Caco-2 (cell line): Measurements from ENCODE around the gene TSHZ2. TPM values are rescaled to one million over a fixed set of nuclear protein-coding genes. Genes with fewer than 3 reads are reported as not detected.

Source experiments
- BruUV-seq: library from RNA; stranded (reverse); fragments of 400-500 nt; replicated peaks from 2 replicates; lab custom pipeline; 2021; lab: Mats Ljungman, UMichigan
- CTCF ChIA-PET: fragments of 300-600 bp; sonication (Branson Sonifier 250); formaldehyde crosslinking; loops from one replicate; lab custom pipeline; 2022; ENCODE audit warnings: antibody characterized with exemption; lab: Charles Lee
- POLR2A ChIA-PET: fragments of 300-600 bp; sonication (Branson Sonifier 250); formaldehyde crosslinking; loops from one replicate; lab custom pipeline; 2022; ENCODE audit warnings: antibody characterized with exemption; lab: Charles Lee
- DNase-seq, 2 experiments: peaks; one replicate each; pipeline versions ENCODE4 v3.0.0 to v3.0.0-alpha.2; 2020 to 2022
- H3K27me3 ChIP-seq: replicated peaks from 2 replicates; pipeline ENCODE4 v1.6.0; 2011; ENCODE audit warnings: low read length; ENCODE audit not compliant: control insufficient read depth, insufficient read depth
- H3K36me3 ChIP-seq: 2 replicates; pipeline ENCODE4 v1.5.1; 2011; ENCODE audit warnings: low read length; ENCODE audit not compliant: control insufficient read depth, insufficient read depth
- H3K4me1 ChIP-seq: fragments of 250-450 bp; sonication (Bioruptor Pico); 2 replicates; pipeline ENCODE4 v1.5.1; 2020; ENCODE audit warnings: mild to moderate bottlenecking
- H3K4me3 ChIP-seq: 2 replicates; pipeline ENCODE4 v1.5.1; 2011; ENCODE audit warnings: low read depth, mild to moderate bottlenecking, control low read depth, low read length
- H3K9me3 ChIP-seq: fragments of 250-450 bp; sonication (Bioruptor Pico); 2 replicates; pipeline ENCODE4 v1.5.1; 2020; ENCODE audit warnings: mild to moderate bottlenecking, moderate library complexity
- H3K27ac Mint-ChIP-seq: one replicate; pipeline ENCODE4 v1.8.0; 2022; ENCODE audit warnings: mixed read lengths; ENCODE audit not compliant: unreplicated experiment
- H3K27me3 Mint-ChIP-seq: one replicate; pipeline ENCODE4 v1.8.0; 2022; ENCODE audit warnings: mixed read lengths; ENCODE audit not compliant: insufficient read depth, unreplicated experiment
- H3K36me3 Mint-ChIP-seq: one replicate; pipeline ENCODE4 v1.8.0; 2022; ENCODE audit warnings: mild to moderate bottlenecking, mixed read lengths; ENCODE audit not compliant: insufficient read depth, unreplicated experiment
- H3K4me1 Mint-ChIP-seq: one replicate; pipeline ENCODE4 v1.8.0; 2022; ENCODE audit warnings: low read depth, mixed read lengths; ENCODE audit not compliant: unreplicated experiment
- H3K4me3 Mint-ChIP-seq: one replicate; pipeline ENCODE4 v1.8.0; 2022; ENCODE audit warnings: mild to moderate bottlenecking, moderate library complexity, mixed read lengths; ENCODE audit not compliant: unreplicated experiment
- H3K9me3 Mint-ChIP-seq: one replicate; pipeline ENCODE4 v1.8.0; 2022; ENCODE audit warnings: mixed read lengths; ENCODE audit not compliant: unreplicated experiment
- CTCF ChIP-seq, 2 experiments: fragments of 200-600 bp in 1 of 2; IDR thresholded peaks; 1 replicate in 1 of 2; 2 replicates in 1 of 2; pipeline versions ENCODE4 v1.5.1 to v1.8.0; 2011 to 2022; ENCODE audit warnings: antibody characterized with exemption in 1 of 2, control low read depth in 1 of 2, inconsistent platforms in 1 of 2, low read depth in 1 of 2, low read length in 1 of 2, mild to moderate bottlenecking in 1 of 2, moderate library complexity in 1 of 2; ENCODE audit not compliant: insufficient read depth in 1 of 2, severe bottlenecking in 1 of 2, unreplicated experiment in 1 of 2
- intact Hi-C: fragments of 100-400 bp; cut with micrococcal nuclease; formaldehyde crosslinking; loops from one replicate; pipeline ENCODE4 v1.10.0; 2022; ENCODE audit not compliant: unreplicated experiment
- total RNA-seq: library from RNA; stranded (reverse); gene quantifications from 2 replicates; pipeline ENCODE4 v1.2.3, GENCODE V29; 2022

TSHZ2 gene
- total RNA-seq, 1 experiment from 2014 or later = 0.07 TPM

GRCh38 chr20:53227523-53227922 is 255.4 kb downstream of the TSHZ2 start:
- no peaks in the 10 kb centered on the region for H3K9me3 Mint-ChIP-seq
- no peak for DNase-seq
- TF ChIP-seq CTCF (IDR thresholded peaks at IDR 0.05; ENCODE audit: insufficient read depth in 1 of 2, low read depth in 1 of 2, low read length in 1 of 2, severe bottlenecking in 1 of 2, unreplicated experiment in 1 of 2) = no peak
- H3K4me3 Mint-ChIP-seq = no peak overlapping the region
- BruUV-seq = no TSS peak
- H3K36me3 Mint-ChIP-seq = no peaks in the 10 kb centered on the region
- no peaks in the 10 kb centered on the region for H3K27me3 ChIP-seq
- H3K27me3 Mint-ChIP-seq = peaks cover 11% of the 10 kb centered on the region
- ChIA-PET POLR2A (no interaction called here), CTCF (interaction anchor here (1.9 kb wide), 1 partner anchor 320 kb away, joined by 11 read pairs; no protein-coding TSS in a partner anchor)
- H3K27ac Mint-ChIP-seq = no peak overlapping the region
- no peaks in the 10 kb centered on the region for H3K4me1 ChIP-seq
- no peak overlapping the region for H3K4me3 ChIP-seq
- H3K4me1 Mint-ChIP-seq = no peaks in the 10 kb centered on the region
- intact Hi-C loops = no loop called here
- H3K36me3 ChIP-seq = no peaks in the 10 kb centered on the region
- no peaks in the 10 kb centered on the region for H3K9me3 ChIP-seq

- H3K4me1 ChIP-seq = no peaks in the 10 kb centered on the region
- intact Hi-C loops = no loop called here
- no peak for TF ChIP-seq CTCF (IDR thresholded peaks at IDR 0.05; ENCODE audit: insufficient read depth in 1 of 2, low read depth in 1 of 2, low read length in 1 of 2, severe bottlenecking in 1 of 2, unreplicated experiment in 1 of 2)
- ChIA-PET CTCF (interaction anchor here (0.6 to 0.7 kb wide), 2 partner anchors 28 to 316 kb away, joined by 4 read pairs; no protein-coding TSS in a partner anchor), POLR2A (no interaction called here)
- Mint-ChIP-seq H3K4me1 (peaks cover 4% of the 10 kb centered on the region), H3K4me3 (no peak overlapping the region), H3K36me3 (no peaks in the 10 kb centered on the region), H3K9me3 (peaks cover 5% of the 10 kb centered on the region), H3K27ac (no peak overlapping the region), H3K27me3 (peaks cover 11% of the 10 kb centered on the region)
- DNase-seq = no peak
- H3K4me3 ChIP-seq = no peak overlapping the region
- H3K27me3 ChIP-seq = no peaks in the 10 kb centered on the region
- H3K36me3 ChIP-seq = no peaks in the 10 kb centered on the region
- H3K9me3 ChIP-seq = no peaks in the 10 kb centered on the region
- no TSS peak for BruUV-seq
Measured at GRCh38 chr20:53231061-53231460, 258.9 kb downstream of the TSHZ2 start.

GRCh38 chr20:53237461-53237860 is 265.3 kb downstream of the TSHZ2 start:
- no TSS peak for BruUV-seq
- CTCF ChIA-PET = no interaction called here
- intact Hi-C loops = no loop called here

More at GRCh38 chr20:53237461-53237860, 265.3 kb downstream of the TSHZ2 start:
- Mint-ChIP-seq H3K27me3 (peaks cover 4% of the 10 kb centered on the region), H3K9me3 (peaks cover 11% of the 10 kb centered on the region), H3K4me3 (no peak overlapping the region), H3K27ac (no peak overlapping the region), H3K36me3 (no peaks in the 10 kb centered on the region), H3K4me1 (peaks cover 7% of the 10 kb centered on the region)
- Histone ChIP-seq H3K27me3 (no peaks in the 10 kb centered on the region), H3K4me1 (no peaks in the 10 kb centered on the region), H3K9me3 (no peaks in the 10 kb centered on the region; the same call in 1 of the 2 replicates), H3K4me3 (no peak overlapping the region), H3K36me3 (no peaks in the 10 kb centered on the region)
- TF ChIP-seq CTCF (IDR thresholded peaks at IDR 0.05; ENCODE audit: insufficient read depth in 1 of 2, low read depth in 1 of 2, low read length in 1 of 2, severe bottlenecking in 1 of 2, unreplicated experiment in 1 of 2) = no peak
- POLR2A ChIA-PET = no interaction called here
- no peak for DNase-seq
